ENCODE data around the gene MPZL2.

- TF ChIP-seq TAF1 (IDR thresholded peaks at IDR 0.05; ENCODE audit: borderline replicate concordance, insufficient read depth, low read length) (no peak), POLR2AphosphoS5 (IDR thresholded peaks at IDR 0.05; ENCODE audit: low read depth, low read length) (no peak)
Measured at GRCh38 chr11:118276422-118276821, 12.3 kb upstream of the MPZL2 start.
